ENCODE measurements around the gene MYL11.
"Not testable (repeated sequence)": the region's sequence is repeated elsewhere in the genome, so short reads cannot be mapped to it uniquely, and the experiment has no call there.

Gene MYL11

DNA sequence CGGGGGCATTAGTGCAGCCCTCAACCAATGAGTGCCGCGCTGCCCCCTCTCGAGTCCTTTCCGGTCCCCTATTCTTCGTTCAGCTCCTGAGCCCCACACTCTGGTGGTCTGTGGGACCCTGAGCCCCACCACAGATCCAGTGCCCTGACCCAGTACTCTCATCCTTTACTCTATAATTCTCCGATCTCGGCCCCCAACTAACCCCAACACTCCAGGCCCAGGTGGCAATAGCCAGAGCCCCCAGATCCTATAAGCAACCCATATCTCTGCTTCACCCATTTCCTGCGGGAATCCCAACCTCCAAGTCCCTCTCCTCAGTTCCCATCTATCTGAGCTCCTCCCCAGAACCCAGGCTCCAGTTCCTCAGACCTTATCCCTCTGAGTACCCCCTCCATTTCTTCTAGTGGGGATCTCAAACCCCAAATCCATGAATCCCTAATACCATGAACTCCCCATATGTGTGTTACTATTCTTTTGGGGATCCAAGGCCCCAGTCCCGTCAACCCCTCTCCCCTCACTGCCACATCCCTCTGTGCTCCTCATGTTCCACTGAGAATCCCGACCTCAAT lies 3.3 kb upstream of the MYL11 start:
- no peak for DNase-seq

GRCh38 chr16:30372038-30372712 lies 2.4 kb upstream of the MYL11 start:
- DNase-seq: peak; percentile 80

DNA sequence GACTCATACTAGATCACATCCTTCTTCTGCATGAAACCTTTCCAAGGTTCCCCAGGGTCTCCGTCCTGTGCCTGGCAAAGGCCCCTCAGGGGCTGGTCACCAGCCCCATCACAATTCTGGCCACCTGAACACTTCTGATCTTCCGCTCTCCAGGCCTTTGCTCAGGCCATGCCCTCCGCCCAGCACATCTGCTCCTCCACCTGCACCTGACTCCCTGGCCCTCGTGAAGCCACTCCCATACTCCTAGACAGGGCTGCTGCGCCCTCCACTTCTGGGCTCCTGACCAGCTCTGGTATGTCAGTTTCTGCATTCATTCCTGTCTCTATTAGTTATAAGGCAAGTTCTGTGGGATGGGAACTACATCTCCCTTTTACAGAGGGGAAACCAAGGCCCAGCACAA lies 1.9 kb upstream of the MYL11 start:
- peak; percentile 27 for DNase-seq

- DNase-seq: peak; percentile 48
Observed at GRCh38 chr16:30375864-30376263, 1.3 kb downstream of the MYL11 start.

DNA sequence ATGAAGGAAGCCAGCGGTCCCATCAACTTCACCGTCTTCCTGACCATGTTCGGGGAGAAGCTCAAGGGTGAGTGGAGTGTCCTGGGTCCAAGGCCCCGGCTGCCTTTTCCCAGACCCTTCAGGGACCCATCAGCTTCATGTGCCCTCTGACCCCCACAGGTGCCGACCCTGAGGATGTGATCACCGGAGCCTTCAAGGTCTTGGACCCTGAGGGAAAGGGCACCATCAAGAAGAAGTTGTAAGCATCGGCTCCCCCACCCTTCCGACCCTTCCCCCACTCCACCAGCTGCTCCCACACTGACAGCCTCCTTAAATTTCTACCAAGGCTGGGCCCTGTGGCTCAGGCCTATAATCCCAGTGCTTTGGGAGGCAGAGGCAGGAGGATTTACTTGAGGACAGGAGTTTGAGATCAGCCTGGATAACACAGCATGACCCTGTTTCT lies 1.9 kb downstream of the MYL11 start:
- DNase-seq: peak; percentile 26

DNA sequence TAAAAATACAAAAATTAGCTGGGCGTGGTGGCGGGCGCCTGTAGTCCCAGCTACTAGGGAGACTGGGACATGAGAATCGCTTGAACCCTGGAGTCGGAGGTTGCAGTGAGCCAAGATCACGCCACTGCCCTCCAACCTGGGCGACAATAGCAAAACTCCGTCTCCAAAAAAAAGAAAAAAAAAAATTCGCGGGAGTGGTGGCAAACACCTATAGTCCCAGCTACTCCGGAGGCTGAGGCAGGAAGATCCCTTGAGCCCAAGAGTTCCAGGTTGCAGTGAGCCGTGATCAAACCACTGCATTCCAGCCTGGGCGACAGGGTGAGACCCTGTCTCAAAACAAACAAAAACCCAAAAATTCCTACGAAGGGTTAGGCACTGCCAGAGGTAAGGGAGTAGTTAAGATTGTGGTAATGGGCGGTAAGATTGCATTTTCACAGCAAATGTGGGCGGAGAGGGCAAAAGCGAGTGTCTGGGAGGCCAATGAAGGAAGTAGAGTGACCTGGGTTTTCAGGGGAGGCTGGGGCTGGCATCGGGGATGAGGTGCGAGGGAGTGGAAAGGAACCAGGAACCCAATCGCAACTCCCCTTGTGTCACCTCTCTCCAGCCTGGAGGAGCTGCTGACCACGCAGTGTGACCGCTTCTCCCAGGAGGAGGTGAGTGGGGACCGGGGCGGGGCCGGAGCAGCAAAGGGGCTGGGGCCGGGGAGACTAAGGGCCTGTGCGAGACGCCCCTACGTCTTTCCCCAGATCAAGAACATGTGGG lies 2.6 kb downstream of the MYL11 start:
- no peak for DNase-seq

GRCh38 chr16:30377812-30378235 lies 3.2 kb downstream of the MYL11 start:
- DNase-seq: peak; percentile 95

GRCh38 chr16:30378236-30379157 lies 3.9 kb downstream of the MYL11 start:
- peak; percentile 100 for DNase-seq

DNA sequence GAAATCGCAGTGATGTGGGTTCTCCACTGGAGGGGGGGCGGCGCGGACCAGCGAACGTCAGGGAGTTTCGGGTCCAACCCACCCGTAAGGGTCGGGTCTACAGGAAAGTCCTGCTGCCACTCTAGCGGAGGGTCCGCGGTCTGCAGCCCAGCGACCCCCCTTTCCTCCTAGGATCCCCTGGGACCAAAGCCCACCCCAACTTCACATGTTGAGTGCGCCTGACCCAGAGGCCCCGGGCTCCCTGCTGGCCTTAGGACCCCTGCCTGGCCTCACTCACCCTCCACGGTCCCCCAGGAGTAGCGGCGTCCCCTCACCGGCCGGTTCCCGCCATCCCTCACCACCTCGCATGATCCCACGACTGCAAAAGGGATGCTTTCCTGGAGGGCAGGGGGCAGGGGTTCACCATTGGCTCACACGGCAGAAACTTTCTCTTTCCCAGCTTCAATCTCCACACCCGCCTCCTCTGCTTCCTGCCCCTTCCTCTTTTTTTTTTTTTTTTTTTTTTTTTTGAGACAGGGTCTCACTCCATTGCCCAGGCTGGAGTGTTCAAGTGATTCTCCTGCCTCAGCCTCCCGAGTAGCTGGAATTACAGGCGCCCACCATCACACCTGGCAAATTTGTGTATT lies 4.7 kb downstream of the MYL11 start:
- no peak for DNase-seq

GRCh38 chr16:30380072-30380802 lies 5.6 kb downstream of the MYL11 start:
- DNase-seq: no peak

DNA sequence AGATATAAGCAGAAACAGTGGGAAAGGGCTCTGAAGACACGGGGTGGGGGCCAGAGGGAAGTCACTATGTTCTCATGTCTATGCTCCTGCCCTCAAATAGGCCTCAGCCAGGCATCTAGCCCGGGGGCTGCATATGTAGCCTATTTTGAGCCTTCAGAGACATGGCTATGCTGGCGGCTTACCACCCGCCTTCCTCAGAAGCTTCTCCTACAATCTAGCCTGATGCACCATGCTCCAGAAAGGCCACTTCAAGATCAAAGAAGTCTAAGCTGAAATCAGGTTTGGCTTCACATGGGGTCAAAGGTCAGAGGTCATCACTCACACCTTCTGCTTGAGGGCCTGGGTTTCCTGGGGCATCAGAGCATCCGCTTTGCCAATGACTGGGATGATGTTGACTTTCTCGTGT lies 6.2 kb downstream of the MYL11 start:
- DNase-seq: no peak

DNA sequence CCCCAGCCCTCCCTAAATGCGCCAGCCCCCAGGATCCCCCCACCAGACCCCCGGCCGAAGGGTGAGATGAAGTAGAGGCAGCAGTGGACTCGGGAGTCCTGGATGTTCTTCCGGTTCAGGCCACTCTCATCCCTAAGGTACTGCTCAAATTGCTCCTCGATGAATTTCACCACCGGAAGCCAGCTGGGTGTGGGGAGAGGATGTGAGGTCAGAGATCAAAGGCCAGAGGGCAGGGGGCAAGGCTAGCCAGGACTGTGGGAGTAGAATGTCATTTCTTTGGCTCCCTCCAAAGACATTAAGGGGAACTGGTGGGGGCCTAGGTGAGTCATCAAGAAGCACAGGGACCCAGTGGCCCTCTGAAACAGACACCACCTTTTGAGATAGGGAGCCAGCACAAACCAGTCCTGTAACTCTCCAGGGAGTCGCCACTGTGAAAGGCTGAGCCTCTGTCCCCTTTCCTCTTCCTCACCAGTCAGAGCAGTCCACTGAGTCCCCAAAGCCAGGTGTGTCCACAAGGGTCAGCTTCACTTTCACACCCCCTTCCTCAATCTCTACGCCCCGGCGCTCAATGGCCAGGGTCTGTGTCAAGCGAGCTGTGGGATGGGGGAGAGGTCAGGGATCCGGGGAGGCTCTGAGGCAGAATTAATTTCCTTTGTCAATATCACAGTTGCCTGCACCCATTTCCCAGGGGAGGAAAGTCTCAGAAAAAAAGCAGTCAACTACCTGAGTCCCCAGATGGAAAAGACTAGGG lies 6.9 kb downstream of the MYL11 start:
- no peak for DNase-seq

GRCh38 chr16:30382111-30382881 lies 7.7 kb downstream of the MYL11 start, which contains the start of gene SEPTIN1:
TSS of gene SEPTIN1 (minus strand) at chr16:30382561. CDS start at chr16:30382542, 19 bp downstream.
- peak; percentile 51 for DNase-seq

GRCh38 chr16:30383521-30383920 lies 8.9 kb downstream of the MYL11 start:
- peak; percentile 80 for DNase-seq

DNA sequence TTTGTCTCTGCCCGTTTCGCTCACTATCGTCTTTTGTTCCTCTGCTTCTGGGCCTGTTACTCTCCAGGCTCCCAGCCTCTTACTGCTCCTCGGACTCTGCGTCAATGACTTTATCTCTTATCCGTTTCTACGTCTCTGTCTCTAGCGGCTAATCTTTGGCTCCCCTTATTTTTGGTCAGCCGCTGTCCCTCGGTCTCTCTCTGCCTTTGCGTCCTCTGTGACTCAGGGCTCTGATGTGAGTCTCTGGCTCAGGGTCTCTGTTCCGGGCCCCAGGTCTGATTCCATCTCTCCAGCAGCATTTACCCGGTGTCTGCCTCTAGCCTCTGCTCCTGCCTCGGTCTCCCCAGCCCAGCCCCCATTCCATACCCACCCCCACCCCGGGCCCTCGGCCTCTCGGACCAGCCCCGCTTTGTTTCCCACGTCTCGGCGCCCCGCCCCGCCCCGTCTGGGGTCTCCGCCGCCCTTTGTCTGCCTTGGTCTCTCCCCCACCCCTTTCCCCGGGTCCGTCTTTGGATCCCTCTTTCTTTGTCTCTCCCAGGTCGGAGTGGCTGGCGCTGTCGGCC lies 20.1 kb downstream of the MYL11 start:
- DNase-seq: no peak

GRCh38 chr16:30395155-30395991 lies 20.8 kb downstream of the MYL11 start, which contains the start of gene ZNF48:
TSS of gene ZNF48 (plus strand) at chr16:30395420. CDS start at chr16:30395795, 375 bp downstream.
- DNase-seq: peak; percentile 94

DNA sequence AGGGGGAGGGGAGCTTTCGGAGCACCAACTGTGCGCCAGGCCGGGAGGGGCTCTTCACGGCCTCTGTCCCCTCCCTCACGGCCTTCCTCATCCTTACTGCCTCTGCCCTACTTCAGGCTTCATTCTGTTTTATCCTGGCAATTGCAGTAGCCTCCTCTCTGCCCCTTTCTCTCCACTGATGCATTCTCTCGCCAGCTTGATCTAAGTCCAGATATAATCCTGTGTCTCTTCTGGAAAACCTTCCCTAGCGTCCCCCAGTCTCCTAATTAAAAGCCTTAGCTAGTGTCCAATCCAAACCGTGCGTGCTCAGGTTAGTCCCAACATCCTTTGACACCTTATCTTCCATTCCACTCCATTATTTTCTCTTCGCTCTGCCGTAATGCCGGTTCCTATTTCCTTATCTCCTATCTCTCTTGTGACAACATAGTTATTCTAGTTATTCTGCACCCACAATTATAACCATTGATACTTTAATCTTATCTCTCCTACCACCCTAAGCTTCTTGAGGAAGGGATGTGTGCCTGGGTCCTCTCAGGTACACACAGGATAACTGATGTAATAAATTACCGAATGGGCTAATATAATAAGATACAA lies 21.5 kb downstream of the MYL11 start:
- no peak for DNase-seq

- not testable (repeated sequence) for DNase-seq
Observed at GRCh38 chr16:30396627-30397026, 22.0 kb downstream of the MYL11 start.

Data from femur (tissue), 1 donor.